Stimulated activated CD4-positive, alpha-beta T cell treated with anti-CD3 and anti-CD28 coated beads, Interleukin-4, amount 100 ng/mL, for 4 hours (primary cell): ENCODE results near the gene SKAP1.

Experiments used
- DNase-seq, 2 experiments: peaks; one replicate each; pipeline ENCODE4 v3.0.0-alpha.2; 2020

The SKAP1 gene

GRCh38 chr17:48162946-48163506 lies 267.0 kb downstream of the SKAP1 start:
- no peak for DNase-seq

- no peak for DNase-seq
Observed at GRCh38 chr17:48162306-48162934, 267.6 kb downstream of the SKAP1 start.

GRCh38 chr17:48161127-48161905 lies 268.7 kb downstream of the SKAP1 start:
- no peak for DNase-seq

- no peak for DNase-seq
Observed at GRCh38 chr17:48160177-48161081, 269.6 kb downstream of the SKAP1 start.

- no peak for DNase-seq
Observed at GRCh38 chr17:48159232-48159631, 270.8 kb downstream of the SKAP1 start.

GRCh38 chr17:48155889-48156611 lies 274.0 kb downstream of the SKAP1 start:
- no peak for DNase-seq

- no peak for DNase-seq
Observed at GRCh38 chr17:48153691-48154358, 276.2 kb downstream of the SKAP1 start.

GRCh38 chr17:48152289-48152688 lies 277.7 kb downstream of the SKAP1 start:
- no peak for DNase-seq

GRCh38 chr17:48151220-48151619 lies 278.8 kb downstream of the SKAP1 start:
- DNase-seq = no peak

GRCh38 chr17:48150597-48151001 lies 279.4 kb downstream of the SKAP1 start:
- no peak for DNase-seq

GRCh38 chr17:48149787-48150463 lies 280.1 kb downstream of the SKAP1 start:
- DNase-seq = no peak

- no peak for DNase-seq
Observed at GRCh38 chr17:48148854-48149786, 280.9 kb downstream of the SKAP1 start.

GRCh38 chr17:48148029-48148770 lies 281.8 kb downstream of the SKAP1 start:
- no peak for DNase-seq

- no peak for DNase-seq
Observed at GRCh38 chr17:48144976-48145798, 284.8 kb downstream of the SKAP1 start.

- DNase-seq = no peak
Observed at GRCh38 chr17:48144231-48144630, 285.8 kb downstream of the SKAP1 start.

- DNase-seq = no peak
Observed at GRCh38 chr17:48143629-48144028, 286.4 kb downstream of the SKAP1 start.

GRCh38 chr17:48139944-48140343 lies 290.1 kb downstream of the SKAP1 start:
- DNase-seq = no peak

- no peak for DNase-seq
Observed at GRCh38 chr17:48137656-48138055, 292.4 kb downstream of the SKAP1 start.
